ENCODE results near the gene LARP4B. TPM values are rescaled to one million over a fixed set of nuclear protein-coding genes. Genes with fewer than 3 reads are reported as not detected.

The LARP4B gene
- total RNA-seq, 1 donor from 2014 or later = 31.1 TPM

GRCh38 chr10:850093-850492 is 81.4 kb downstream of the LARP4B start:
- H3K27me3 ChIP-seq (ENCODE audit: control insufficient read depth, insufficient read depth, low read length) = no peaks in the 10 kb centered on the region
- DNase-seq (ENCODE audit: low read depth) (no peak), FAIRE-seq (no peak)
- no peak for TF ChIP-seq CTCF (IDR thresholded peaks at IDR 0.05; ENCODE audit: insufficient read depth, low read length, severe bottlenecking)
- H3K36me3 ChIP-seq (ENCODE audit: control insufficient read depth, insufficient read depth, low read length) = peaks cover 4% of the 10 kb centered on the region
- H3K4me3 ChIP-seq (ENCODE audit: low read depth, low read length) = no peak overlapping the region

DNA sequence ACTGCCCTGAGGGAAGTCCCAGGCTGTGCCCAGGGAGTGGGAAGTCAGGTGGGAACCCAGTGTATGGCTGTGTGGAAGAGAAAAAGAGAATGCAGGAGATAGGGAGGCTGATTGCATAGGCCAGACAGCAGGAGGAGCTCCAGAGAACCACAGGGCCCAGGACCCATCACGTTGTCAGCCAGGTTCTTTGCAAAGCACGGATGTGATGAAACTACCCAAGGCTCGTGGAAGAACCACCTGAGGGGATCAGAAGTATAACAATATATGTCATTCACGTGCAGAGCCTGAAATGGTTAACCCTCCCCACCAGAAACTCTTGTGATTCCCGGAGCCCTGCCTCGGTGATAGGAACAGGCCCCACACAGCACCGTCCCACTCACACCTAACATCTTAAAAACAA is 83.6 kb downstream of the LARP4B start:
- H3K27me3 ChIP-seq (ENCODE audit: control insufficient read depth, insufficient read depth, low read length) = no peaks in the 10 kb centered on the region
- no peak overlapping the region for H3K4me3 ChIP-seq (ENCODE audit: low read depth, low read length)
- FAIRE-seq (no peak), DNase-seq (ENCODE audit: low read depth) (no peak)
- no peak for TF ChIP-seq CTCF (IDR thresholded peaks at IDR 0.05; ENCODE audit: insufficient read depth, low read length, severe bottlenecking)
- H3K36me3 ChIP-seq (ENCODE audit: control insufficient read depth, insufficient read depth, low read length) = peaks cover 11% of the 10 kb centered on the region

DNA sequence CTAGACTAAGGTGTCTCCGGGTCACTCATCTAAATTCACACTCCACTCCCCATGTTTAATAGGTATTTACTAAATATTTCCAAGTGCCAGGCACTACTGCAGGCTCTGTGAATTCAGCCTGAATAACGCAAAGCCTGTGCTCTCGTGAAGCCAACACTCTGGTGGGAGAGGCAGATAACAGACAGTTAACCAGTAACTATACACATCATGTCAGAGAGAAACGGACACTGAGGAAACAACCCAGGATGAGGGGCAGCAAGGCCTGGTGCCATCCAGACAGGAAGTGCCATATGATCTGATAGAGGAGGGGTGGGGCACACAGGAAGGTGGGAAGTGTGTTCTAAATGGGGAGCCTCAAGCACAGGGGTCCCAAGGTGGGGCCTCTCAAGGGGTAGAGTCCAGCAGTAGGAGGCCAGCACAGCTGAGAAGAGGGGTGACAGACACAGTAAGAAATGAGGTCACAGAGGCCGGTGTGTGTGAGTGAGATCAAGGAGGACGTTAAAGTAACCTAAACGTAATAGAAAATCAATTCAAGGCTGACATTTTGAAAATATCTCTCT is 85.3 kb downstream of the LARP4B start:
- Histone ChIP-seq H3K4me3 (ENCODE audit: low read depth, low read length) (no peak overlapping the region), H3K27me3 (ENCODE audit: control insufficient read depth, insufficient read depth, low read length) (no peaks in the 10 kb centered on the region), H3K36me3 (ENCODE audit: control insufficient read depth, insufficient read depth, low read length) (peaks cover 9% of the 10 kb centered on the region)
- DNase-seq (ENCODE audit: low read depth) (no peak), FAIRE-seq (no peak)
- no peak for TF ChIP-seq CTCF (IDR thresholded peaks at IDR 0.05; ENCODE audit: insufficient read depth, low read length, severe bottlenecking)

GRCh38 chr10:845526-845925 is 86.0 kb downstream of the LARP4B start:
- no peaks in the 10 kb centered on the region for H3K27me3 ChIP-seq (ENCODE audit: control insufficient read depth, insufficient read depth, low read length)
- TF ChIP-seq CTCF (IDR thresholded peaks at IDR 0.05; ENCODE audit: insufficient read depth, low read length, severe bottlenecking) = no peak
- no peak overlapping the region for H3K4me3 ChIP-seq (ENCODE audit: low read depth, low read length)
- H3K36me3 ChIP-seq (ENCODE audit: control insufficient read depth, insufficient read depth, low read length) = peaks cover 9% of the 10 kb centered on the region
- FAIRE-seq = no peak
- DNase-seq (ENCODE audit: low read depth) = no peak

GRCh38 chr10:844552-844951 is 87.0 kb downstream of the LARP4B start:
- Histone ChIP-seq H3K27me3 (ENCODE audit: control insufficient read depth, insufficient read depth, low read length) (no peaks in the 10 kb centered on the region), H3K36me3 (ENCODE audit: control insufficient read depth, insufficient read depth, low read length) (peaks cover 13% of the 10 kb centered on the region), H3K4me3 (ENCODE audit: low read depth, low read length) (no peak overlapping the region)
- FAIRE-seq (no peak), DNase-seq (ENCODE audit: low read depth) (no peak)
- TF ChIP-seq CTCF (IDR thresholded peaks at IDR 0.05; ENCODE audit: insufficient read depth, low read length, severe bottlenecking) = no peak

DNA sequence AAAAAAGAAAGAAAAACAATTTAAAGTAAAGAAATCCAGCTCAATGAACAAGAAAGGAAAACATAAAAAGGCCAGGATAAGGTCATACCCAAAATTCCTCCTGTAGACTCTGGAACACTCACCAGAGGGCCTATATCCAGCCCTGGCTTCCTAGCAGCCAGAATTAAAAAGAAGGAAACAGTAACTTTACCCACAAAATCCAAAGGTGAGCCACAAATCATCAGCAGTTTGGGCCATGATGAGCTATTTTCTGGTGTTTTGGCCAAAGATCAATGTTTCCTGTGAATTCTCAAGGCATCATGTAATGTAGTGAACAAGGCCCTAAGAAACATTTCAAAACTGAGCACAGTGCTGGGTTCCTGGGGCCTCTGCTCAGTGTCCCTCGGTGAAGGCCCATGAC is 87.8 kb downstream of the LARP4B start:
- TF ChIP-seq CTCF (IDR thresholded peaks at IDR 0.05; ENCODE audit: insufficient read depth, low read length, severe bottlenecking) = no peak
- DNase-seq (ENCODE audit: low read depth) (no peak), FAIRE-seq (no peak)
- H3K27me3 ChIP-seq (ENCODE audit: control insufficient read depth, insufficient read depth, low read length) = no peaks in the 10 kb centered on the region
- no peak overlapping the region for H3K4me3 ChIP-seq (ENCODE audit: low read depth, low read length)
- H3K36me3 ChIP-seq (ENCODE audit: control insufficient read depth, insufficient read depth, low read length) = peaks cover 12% of the 10 kb centered on the region
